RWPE2 (cell line): ENCODE data around the gene CAV1.
A peak's percentile ranks its signal among the peaks of the same experiment; 100 is the strongest.

Experiments
- ATAC-seq: fragments of 200-7000 bp; cut with Tn5 transposase; 3 replicates; pipeline ENCODE4 v1.9.1; 2021; ENCODE audit warnings: low read depth
- DNase-seq: peaks from one replicate; pipeline ENCODE4 v3.0.0-alpha.2; 2020; ENCODE audit warnings: low spot score
- H3K27ac ChIP-seq: fragments of 450-650 bp; 2 replicates; pipeline ENCODE4 v1.5.1; 2017; ENCODE audit warnings: mild to moderate bottlenecking; ENCODE audit not compliant: poor library complexity, severe bottlenecking
- H3K27me3 ChIP-seq: fragments of 250-450 bp; sonication (Bioruptor Pico); 2 replicates; pipeline ENCODE4 v1.5.1; 2021; ENCODE audit warnings: mild to moderate bottlenecking, moderate library complexity; ENCODE audit not compliant: insufficient read depth, poor library complexity, severe bottlenecking
- H3K36me3 ChIP-seq: fragments of 250-450 bp; sonication (Bioruptor Pico); 2 replicates; pipeline ENCODE4 v1.5.1; 2020; ENCODE audit warnings: low read depth, mild to moderate bottlenecking, moderate library complexity
- H3K4me1 ChIP-seq: fragments of 250-450 bp; sonication (Bioruptor Pico); 2 replicates; pipeline ENCODE4 v1.5.1; 2021; ENCODE audit warnings: mild to moderate bottlenecking, moderate library complexity; ENCODE audit not compliant: insufficient read depth, poor library complexity, severe bottlenecking
- H3K4me3 ChIP-seq: fragments of 250-450 bp; sonication (Bioruptor Pico); 2 replicates; pipeline ENCODE4 v1.5.1; 2021; ENCODE audit warnings: mild to moderate bottlenecking, moderate library complexity; ENCODE audit not compliant: severe bottlenecking
- H3K9me3 ChIP-seq: fragments of 250-450 bp; sonication (Bioruptor Pico); 2 replicates; pipeline ENCODE4 v1.5.1; 2021; ENCODE audit warnings: mild to moderate bottlenecking, moderate library complexity; ENCODE audit not compliant: severe bottlenecking
- CTCF ChIP-seq: fragments of 450-650 bp; IDR thresholded peaks from one replicate; pipeline ENCODE4 v1.5.1; 2017; ENCODE audit warnings: mild to moderate bottlenecking, moderate library complexity; ENCODE audit not compliant: poor library complexity, severe bottlenecking

CAV1 gene

GRCh38 chr7:116539879-116540278 lies 15.0 kb downstream of the CAV1 start:
- DNase-seq = no peak
- Histone ChIP-seq H3K9me3 (peaks cover 2% of the 10 kb centered on the region), H3K36me3 (peaks cover 100% of the 10 kb centered on the region), H3K4me1 (peaks cover 45% of the 10 kb centered on the region), H3K27ac (peak overlapping the region; percentile 40), H3K27me3 (no peaks in the 10 kb centered on the region), H3K4me3 (no peak overlapping the region)
- no peak for TF ChIP-seq CTCF
- no peak for ATAC-seq

- DNase-seq = no peak
- no peak overlapping the region for H3K4me3 ChIP-seq
- ATAC-seq = peak; percentile 28; the same call in 1 of the 3 replicates
- H3K27me3 ChIP-seq = no peaks in the 10 kb centered on the region
- H3K36me3 ChIP-seq = peaks cover 100% of the 10 kb centered on the region
- no peak for TF ChIP-seq CTCF
- peak overlapping the region; percentile 40 for H3K27ac ChIP-seq
- peaks cover 38% of the 10 kb centered on the region for H3K4me1 ChIP-seq
- H3K9me3 ChIP-seq = peaks cover 2% of the 10 kb centered on the region
These were observed 15.9 kb downstream of the CAV1 start for GRCh38 chr7:116540743-116541142.

- TF ChIP-seq CTCF = no peak
- Histone ChIP-seq H3K27ac (peak overlapping the region; percentile 40), H3K9me3 (peaks cover 2% of the 10 kb centered on the region), H3K36me3 (peaks cover 99% of the 10 kb centered on the region), H3K4me1 (peaks cover 38% of the 10 kb centered on the region), H3K27me3 (no peaks in the 10 kb centered on the region), H3K4me3 (no peak overlapping the region)
- DNase-seq (no peak), ATAC-seq (no peak)
These were observed 17.1 kb downstream of the CAV1 start for GRCh38 chr7:116541951-116542350.

GRCh38 chr7:116542618-116543017 lies 17.8 kb downstream of the CAV1 start:
- H3K4me1 ChIP-seq = peaks cover 32% of the 10 kb centered on the region
- peak overlapping the region; percentile 40 for H3K27ac ChIP-seq
- H3K9me3 ChIP-seq = peaks cover 2% of the 10 kb centered on the region
- DNase-seq (no peak), ATAC-seq (peak; percentile 3; the same call in 1 of the 3 replicates)
- H3K27me3 ChIP-seq = no peaks in the 10 kb centered on the region
- peaks cover 99% of the 10 kb centered on the region for H3K36me3 ChIP-seq
- TF ChIP-seq CTCF = no peak
- no peak overlapping the region for H3K4me3 ChIP-seq

- H3K27me3 ChIP-seq = no peaks in the 10 kb centered on the region
- TF ChIP-seq CTCF = no peak
- no peak overlapping the region for H3K4me3 ChIP-seq
- peaks cover 22% of the 10 kb centered on the region for H3K4me1 ChIP-seq
- peak overlapping the region; percentile 40 for H3K27ac ChIP-seq
- peak; percentile 8; the same call in 1 of the 3 replicates for ATAC-seq
- no peak for DNase-seq
- peaks cover 99% of the 10 kb centered on the region for H3K36me3 ChIP-seq
- H3K9me3 ChIP-seq = peaks cover 2% of the 10 kb centered on the region
These were observed 18.8 kb downstream of the CAV1 start for GRCh38 chr7:116543664-116544063.
